Right forelimb (tissue), 1 donor: ENCODE measurements around the gene RPTN.

Experiments used
- DNase-seq: peaks from one replicate; pipeline ENCODE4 v3.0.0-alpha.2; 2018

RPTN gene

DNA sequence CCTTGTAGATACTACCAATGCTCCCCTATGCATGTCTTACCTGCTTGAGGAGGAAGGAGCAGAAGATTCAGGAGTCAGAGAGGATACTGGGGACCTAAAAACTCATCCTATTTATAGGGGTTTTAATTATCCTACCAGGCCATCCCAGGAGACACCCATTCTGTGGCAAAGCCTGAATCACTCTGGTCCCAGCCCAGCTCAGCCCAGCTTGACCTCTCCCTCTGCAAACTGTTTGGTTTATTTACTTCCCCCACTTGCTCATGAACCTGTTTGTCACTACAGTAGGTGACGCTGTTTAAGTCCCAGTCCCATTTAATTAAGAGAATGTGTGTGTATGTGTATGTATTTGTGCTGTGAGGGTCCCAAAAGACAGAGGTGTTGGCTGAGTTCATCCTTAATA is at the start of gene RPTN:
Gene RPTN (minus strand): TSS at position 85 of the 400 bp plus-strand sequence. CDS start 1,339 bp downstream, outside the sequence.
- DNase-seq: no peak

DNA sequence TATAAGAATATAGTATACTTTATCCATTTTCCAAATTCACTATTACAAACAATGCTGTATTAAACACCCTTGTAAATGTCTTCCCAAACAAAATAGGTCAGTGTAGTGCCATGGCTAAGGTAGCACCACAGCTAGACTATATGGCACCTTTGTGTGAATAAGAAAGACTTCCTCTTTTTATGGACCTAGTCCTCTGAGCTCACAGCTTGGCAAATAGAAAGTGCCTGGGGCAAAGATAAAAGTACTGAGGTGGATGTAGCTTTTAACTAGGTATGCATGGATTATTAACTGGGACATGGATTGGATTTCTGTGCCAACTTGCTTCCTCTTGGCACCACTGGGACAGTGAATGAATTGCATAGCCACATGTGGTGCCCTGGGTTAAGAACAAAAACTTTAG is 40.0 kb upstream of the RPTN start:
- DNase-seq: no peak

DNA sequence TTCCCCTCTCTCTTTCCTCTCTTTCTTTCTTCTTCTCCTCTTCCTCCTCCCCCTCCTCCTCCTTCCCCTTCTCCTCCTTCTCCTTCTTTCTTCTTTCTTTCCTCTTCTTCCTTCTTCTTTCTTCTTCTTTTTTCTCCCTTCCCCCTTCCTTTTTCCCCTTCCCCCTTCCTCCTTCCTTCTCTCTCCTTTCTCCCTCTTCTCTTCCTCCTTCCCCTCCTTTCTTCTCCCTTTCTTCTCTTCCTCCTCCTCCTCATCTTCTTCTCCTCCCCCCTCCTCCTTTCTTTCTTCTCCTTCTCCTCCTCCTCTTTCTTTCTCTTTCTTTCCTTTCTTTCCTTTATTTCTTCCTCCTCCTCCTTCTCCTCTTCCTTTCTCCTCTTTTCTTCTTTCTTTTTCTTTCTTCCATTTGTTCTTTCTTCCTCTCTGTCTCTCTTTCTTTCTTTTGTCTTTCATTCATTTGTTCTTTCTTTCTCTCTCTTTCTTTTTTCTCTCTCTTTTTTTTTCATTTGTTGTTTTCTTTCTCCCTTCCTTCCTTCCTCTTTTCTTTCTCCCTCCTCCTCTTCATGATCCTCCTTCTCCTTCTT is 38.4 kb upstream of the RPTN start:
- no peak for DNase-seq

DNA sequence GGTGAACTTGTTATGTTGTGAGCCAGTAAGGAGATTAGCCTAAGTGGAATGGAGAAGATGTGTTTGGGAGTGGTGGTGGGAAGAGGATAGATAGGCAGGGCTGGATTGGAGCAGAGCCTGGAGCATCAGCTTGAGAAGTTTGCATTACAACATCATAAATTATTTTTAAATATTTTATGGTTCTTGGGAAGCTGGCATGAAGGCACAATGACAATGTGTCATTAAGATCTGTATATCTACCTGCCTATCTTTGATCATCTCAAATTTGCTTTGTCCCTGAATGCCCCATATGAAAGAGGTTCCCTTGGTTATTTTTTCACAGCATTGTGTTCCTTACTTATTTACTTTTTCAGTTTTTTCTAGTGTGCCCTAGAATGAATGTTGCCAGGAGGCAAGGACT is 32.7 kb upstream of the RPTN start:
- no peak for DNase-seq

GRCh38 chr1:152191260-152191659 is 32.2 kb upstream of the RPTN start:
- no peak for DNase-seq

- no peak for DNase-seq
These were observed 31.6 kb upstream of the RPTN start for GRCh38 chr1:152190589-152190988.

DNA sequence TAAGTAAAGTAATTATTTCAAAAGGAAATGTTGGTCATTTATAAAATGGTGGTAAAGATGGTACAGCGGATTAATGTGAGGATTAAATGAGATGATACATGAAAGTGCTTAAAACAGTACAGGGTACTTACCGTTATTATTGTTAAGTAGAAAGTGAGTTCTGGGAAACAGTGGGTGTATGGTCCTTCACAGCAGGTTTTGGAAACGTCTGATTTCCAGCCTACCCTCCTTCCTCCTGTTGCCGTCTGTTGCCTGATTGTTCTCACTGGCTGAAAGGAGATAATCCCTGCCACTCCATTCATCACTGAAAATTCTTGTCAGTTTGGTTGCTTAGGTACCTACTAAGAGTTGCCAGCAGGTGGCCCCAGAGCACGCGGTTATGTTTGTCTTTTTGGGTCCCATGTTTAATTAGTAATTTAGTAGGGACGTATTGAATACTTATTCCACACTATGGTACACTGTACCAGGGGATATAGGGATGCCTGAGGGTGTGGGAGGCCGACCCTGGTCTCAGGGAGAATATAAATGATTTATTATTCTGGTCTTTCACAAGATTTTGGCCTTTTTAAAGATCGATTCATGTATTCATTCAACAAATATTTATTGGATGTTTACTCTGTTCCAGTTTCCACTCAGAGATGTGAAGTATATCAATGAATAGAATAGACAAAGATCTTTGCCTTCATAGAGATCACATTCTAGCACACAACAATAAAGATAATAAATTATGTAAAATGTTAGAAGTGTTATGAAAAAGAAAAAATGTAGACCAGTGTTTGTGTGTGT is 30.8 kb upstream of the RPTN start:
- no peak for DNase-seq

- peak; percentile 58 for DNase-seq
These were observed 29.9 kb upstream of the RPTN start for GRCh38 chr1:152188673-152189591.

- DNase-seq: no peak
These were observed 27.7 kb upstream of the RPTN start for GRCh38 chr1:152186556-152187285.

DNA sequence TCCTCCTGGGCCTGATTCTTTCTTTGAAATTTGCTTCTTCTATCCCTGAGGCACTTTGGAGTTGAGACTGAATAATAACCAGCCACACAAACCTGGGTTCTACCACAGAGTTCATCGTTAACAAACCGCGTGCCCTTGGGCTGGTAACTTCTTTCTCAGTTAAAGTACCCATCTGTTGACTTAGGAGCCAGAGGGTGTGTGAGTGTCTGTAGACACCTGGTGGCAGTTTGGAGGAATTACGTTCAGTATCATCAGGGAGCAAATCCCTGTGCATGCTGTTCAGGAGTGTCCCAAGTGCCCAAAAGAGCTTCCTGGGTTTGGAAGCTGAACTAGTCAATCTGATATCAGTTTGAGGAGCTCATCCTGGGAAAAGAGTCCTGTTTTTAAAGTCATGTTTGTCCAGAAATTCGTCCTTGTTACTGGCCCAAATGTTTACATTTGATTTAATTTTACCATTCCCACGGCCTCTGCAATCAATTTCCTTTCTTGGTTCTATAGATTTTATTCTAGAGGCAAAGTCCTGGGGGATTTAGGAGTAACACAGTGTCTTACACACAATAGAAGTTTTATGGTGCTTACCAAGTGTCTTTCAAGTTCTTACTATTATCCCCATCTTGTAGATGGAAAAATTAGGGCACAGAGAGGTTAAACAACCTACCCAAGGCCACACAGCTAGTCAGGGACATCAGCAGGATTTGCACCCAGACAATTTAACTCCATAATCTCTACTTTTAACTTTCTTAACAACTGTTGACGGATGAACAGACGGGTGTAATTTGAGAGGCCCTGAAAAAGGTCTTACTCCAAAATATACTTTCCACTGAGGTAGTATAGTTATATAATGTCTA is 26.7 kb upstream of the RPTN start:
- DNase-seq: no peak

- no peak for DNase-seq
These were observed 23.9 kb upstream of the RPTN start for GRCh38 chr1:152182944-152183361.

GRCh38 chr1:152182431-152182830 is 23.4 kb upstream of the RPTN start:
- DNase-seq: no peak

DNA sequence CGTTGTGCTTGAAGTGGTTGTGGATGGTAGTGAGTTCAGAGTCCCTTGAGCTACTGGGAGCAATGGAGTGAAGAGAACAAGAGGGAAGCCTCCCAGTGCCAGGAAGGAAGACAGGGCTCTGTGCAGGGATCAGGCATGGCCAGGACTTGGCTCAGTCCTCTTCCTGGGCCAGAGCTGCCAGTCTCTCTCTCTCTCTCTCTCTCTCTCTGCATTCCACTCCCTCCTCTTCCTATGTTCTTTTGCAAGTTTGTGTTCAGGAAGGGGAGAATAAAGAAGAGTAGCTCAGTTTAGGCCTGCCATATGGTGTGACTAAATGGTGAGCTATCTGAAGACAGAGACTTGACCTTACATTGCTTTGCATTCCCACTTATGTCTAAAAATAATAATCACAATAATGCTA is 20.5 kb upstream of the RPTN start:
- DNase-seq: no peak

GRCh38 chr1:152170287-152170905 is 11.4 kb upstream of the RPTN start:
- no peak for DNase-seq

- no peak for DNase-seq
These were observed 10.5 kb upstream of the RPTN start for GRCh38 chr1:152169366-152170025.

GRCh38 chr1:152168535-152168868 is 9.5 kb upstream of the RPTN start:
- DNase-seq: no peak

- DNase-seq: no peak
These were observed 9.0 kb upstream of the RPTN start for GRCh38 chr1:152167835-152168534.

GRCh38 chr1:152166966-152167365 is 7.9 kb upstream of the RPTN start:
- DNase-seq: no peak

DNA sequence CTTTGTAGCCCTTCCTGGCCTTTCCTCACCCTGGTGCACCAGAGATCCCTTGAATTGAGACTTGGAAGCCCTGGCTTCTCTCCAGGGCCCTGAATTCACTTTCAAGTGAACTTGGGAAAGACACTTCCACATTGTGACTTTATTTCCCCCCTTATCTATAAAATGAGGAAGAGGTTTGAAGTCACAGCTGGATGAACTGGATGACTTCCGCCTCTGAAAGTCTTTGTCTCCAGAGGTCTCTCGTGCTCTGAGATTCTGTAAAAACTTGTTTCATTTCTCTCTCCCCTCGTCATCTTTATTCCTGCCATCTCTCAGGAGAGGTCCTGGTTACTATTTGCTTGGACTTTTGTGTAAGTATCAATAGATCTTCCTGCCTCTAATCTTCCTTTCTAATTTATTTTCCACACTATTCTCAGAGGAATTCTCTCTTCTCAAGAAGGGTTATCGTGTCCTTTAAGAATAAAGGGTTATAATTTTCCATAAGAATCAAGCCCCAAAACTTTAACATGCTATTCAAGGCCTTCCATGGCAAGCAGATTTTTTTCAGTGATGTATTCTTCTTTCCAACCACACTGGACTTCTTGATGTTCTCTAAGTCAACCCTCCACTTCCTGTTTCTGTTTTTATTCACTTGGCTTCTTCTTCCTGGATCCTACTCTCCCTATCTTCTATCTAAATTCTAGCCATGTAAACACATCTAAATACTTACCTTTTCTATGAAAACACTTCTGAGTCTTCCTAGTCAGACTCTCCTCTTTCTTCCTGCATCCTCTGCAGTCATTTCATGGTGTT is 6.5 kb upstream of the RPTN start:
- no peak for DNase-seq
